Measurements from ENCODE around the gene UBE2B.
"Not testable (repeated sequence)": the region's sequence is repeated elsewhere in the genome, so short reads cannot be mapped to it uniquely, and the experiment has no call there.

UBE2B gene

DNA sequence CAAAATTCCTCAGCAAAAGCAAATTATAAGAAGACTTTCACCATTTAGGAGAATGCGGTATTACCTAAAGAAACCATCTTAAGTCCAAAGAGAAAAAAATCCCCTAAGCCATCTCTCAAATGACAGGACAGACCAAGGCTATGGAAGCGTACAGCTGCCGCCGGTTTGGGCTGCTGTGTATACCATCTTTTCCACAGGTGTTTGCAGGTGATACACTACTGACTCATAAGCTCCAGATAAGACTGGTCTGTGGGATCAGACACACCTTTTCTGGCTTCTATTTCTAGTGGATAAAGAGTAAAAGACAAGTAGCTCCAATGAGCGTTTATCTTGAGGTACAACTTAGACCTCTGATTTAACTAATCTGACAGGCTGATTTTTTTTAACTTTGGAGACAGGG is 32.6 kb downstream of the UBE2B start:
- no peak for DNase-seq

DNA sequence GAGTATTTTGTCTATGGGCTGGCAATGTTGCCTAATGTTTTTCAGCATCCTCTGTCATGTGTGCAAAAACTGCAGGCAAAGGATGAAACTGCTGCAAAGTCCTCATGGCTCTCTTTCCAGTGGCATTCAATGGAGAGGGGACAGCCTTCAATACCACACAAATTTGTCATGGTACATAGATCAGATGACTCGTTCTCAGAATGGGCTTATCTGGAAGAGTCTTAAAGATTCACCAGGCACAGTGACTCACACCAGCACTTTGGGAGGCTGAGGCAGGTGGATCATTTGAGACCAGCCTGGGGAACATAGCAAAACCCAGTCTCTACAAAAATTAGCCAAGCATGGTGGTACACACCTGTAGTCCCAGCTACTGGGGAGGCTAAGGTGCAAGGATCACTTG is 35.0 kb downstream of the UBE2B start:
- no peak for DNase-seq

DNA sequence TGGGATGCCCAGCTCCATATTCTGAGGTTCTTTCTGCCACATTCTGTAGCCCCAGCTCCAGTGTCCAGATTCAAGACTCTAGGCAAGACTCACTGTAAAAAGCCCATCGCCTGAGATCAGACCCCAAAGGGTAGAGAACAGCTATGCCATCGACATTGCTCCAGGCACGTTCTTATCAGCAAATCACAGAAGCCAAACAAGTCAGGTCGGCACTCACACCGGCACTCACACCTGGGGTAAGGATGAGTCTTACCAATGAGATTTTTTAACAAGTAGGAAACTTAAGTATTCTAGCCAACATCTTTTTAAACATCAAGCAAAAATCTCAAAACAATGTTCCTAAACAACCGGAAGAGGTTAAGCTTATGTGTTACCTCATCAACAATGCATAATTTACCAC is 38.0 kb downstream of the UBE2B start:
- DNase-seq: no peak

DNA sequence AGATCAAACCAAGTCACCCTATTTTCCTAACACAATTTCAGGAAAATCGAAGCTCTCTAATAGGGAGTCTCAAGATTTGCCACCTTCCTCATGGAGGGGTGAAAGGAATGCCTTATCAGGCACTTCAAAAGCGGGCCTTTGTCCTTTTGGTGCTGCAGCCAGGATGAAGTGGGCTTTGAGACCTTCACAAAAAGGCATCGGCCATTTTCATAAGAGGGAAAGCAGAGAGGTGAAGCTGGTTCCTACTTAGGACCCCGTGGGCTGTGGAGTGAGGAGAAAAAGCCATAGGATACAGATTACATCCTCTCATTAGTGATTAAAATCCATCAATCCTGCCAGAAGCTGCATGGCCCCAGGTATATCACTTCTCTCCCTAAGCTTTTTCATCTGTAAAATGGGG is 39.5 kb downstream of the UBE2B start:
- no peak for DNase-seq

DNA sequence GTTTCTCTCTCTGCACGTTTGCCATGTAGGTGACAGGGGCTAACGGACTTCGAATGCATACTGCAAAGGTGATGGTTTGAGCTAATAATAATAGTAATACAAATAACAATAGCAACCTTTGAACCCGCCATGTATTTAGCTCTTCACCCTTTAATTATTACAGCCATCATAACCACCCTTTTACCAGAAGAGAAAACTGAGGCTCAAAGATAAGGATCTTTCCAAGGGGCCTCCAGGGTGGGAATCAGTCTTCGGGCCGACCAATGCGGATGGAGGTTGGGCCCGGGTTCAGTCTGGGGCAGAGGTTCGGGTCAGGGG is 39.8 kb downstream of the UBE2B start:
- no peak for DNase-seq

DNA sequence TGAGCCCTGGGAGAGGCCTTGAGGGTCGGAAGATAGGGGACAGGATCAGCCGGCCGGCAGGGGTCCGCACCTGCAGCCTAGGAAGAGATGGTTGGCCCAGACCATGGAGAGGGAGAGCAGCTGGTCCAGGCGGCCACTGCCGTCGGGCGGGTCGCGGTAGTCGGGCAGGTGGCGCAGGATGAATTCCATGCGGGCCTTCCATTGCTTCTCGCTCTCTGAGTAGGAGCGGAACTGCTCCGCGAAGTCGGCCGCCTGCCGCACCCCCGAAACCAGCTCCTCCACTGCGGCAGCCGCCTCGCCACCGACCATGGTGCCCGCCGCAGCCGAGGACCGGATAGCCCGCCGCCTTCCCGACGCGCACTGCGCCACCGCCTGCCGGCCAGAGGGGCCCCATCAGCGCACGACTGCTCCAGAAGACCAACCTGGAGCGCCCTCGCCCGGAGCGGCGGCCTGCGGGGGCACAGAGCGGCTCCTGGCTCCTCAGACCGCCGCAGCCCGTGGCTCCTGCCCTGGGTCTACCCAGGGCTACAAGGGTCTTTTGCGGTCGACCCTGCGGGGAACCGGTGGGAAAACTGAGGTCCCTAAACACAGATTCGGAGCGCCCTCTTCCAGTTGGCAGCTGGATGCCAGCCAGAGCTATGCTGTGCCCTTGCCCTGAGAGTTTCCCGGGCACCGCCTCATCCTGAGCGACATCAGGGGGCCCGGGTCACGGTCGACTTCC is 40.3 kb downstream of the UBE2B start, which contains the start of gene CDKN2AIPNL:
TSS of gene CDKN2AIPNL (minus strand) at position 336 of the 721 bp plus-strand sequence. CDS start at position 309, 27 bp downstream.
- peak; percentile 77 to 90 (median 80) for DNase-seq

DNA sequence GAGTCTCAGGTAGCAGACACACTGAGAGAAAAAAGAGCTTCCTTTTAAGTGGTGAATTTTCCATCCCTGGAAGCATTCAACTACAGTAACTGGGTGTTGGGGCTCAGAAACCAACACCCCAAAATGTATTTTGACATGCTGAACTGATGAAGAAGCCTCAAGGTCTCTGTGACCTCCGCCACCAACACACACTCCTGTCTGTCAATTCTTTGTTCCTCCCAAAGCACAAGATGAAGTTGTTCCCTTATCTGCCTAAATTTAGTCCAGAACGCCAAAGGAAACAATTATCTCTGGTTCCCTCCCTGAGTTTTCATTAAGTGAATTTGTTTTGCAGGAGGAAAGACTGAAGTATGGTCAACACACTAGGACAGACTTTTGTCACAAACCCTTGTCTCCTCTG is 41.7 kb downstream of the UBE2B start:
- DNase-seq: no peak

DNA sequence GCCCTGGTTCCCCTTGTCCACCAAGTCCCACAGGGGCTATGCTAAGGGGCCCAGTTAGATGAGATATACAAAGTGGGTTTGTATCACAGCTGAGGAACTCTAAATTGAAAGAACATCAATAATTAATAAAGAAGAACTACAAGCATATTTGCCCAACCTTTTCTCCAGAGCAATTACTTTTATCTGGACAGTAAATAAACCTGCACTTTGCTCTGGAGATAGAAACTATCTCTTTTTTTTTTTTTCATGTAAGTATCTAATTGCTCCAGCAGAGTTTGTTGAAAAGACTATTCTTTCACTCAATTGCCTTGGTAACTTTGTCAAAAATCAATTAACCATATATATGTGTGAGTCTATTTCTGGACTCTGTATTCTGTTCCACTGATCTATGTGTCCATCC is 46.3 kb downstream of the UBE2B start:
- DNase-seq: no peak

DNA sequence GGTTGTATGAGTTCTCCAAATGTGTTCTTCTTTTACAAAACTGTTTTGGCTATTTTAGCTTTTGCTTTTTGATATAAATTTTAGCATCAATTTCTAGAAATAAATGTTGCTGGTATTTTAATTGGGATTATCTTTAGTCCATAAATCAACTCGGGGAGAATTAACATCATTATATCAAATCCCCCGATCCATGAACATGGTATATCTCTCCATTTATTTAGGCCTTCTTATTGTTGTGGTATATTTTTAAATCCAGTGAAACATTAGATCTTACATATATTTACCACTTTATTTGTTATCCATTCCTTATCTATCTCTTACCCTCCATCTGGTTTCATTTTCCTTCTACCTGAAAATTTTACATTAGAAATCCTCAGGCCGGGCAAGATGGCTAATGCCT is 47.6 kb downstream of the UBE2B start:
- DNase-seq: no peak

DNA sequence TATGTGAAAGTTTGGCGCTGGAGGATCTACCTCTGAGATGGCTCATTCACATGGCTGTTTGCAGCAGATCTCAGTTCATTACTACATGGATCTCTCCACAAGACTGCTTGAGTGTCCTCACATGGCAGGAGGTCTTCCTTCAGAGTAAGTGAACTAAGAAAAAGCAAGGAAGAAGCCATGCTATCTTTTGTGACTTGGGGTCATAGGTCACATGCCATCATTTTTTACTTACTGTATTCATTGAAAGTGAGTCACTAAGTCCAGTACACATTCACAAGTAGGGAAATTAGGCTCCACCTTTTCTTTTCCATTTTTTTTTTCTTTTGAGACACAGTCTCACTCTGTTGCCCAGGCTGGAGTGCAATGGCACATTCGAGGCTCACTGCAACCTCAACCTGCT is 49.0 kb downstream of the UBE2B start:
- DNase-seq: no peak

DNA sequence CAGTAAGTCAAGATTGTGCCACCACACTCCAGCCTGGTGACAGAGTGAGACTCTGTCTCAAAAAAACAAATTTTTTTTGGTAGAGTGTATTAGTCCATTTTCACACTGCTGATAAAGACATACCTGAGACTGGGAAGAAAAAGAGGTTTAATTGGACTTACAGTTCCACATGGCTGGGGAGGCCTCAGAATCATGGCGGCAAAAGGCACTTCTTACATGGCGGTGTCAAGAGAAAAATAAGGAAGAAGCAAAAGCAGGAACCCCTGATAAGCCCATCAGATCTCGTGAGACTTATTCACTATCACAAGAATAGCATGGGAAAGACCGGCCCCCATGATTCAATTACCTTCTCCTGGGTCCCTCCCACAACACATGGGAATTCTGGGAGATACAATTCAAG is 49.7 kb downstream of the UBE2B start:
- not testable (repeated sequence) for DNase-seq

DNA sequence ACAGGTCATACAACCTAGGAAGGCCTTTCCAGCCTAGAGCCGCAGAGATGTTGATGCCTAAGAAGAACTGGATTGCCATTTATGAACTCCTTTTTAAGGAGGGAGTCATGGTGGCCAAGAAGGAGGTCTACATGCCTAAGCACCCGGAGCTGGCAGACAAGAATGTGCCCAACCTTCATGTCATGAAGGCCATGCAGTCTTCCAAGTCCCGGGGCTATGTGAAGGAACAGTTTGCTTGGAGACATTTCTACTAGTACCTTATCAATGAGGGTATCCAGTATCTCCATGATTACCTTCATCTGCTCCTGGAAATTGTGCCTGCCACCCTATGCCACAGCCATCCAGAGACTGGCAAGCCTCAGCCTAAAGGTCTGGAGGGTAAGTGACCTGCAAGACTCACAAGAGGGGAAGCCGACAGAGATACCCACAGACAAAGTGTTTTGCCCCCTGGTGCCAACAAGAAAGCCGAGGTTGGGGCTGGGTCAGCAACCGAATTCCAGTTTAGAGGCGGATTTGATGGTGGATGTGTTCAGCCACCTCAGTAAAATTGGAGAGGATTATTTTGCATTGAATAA is 51.5 kb downstream of the UBE2B start:
- no peak for DNase-seq

DNA sequence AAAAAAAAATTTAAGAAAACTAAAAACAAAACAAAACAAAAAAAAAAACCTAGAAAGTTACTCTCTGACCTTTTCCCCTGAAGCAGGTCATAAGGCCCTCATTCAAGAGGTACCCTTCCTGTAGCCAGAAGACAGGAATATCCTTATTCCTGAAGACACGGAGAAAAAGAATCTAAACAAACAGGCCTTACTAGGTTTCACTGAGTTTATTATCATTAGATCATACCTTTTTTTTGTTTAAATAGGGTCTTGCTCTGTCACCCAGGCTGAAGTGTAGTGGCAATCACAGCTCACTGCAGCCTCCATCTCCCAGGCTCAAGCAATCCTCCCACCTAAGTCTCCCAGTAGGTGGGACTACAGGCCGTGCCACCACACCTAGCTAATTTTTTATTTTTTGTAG is 52.0 kb downstream of the UBE2B start:
- DNase-seq: no peak

DNA sequence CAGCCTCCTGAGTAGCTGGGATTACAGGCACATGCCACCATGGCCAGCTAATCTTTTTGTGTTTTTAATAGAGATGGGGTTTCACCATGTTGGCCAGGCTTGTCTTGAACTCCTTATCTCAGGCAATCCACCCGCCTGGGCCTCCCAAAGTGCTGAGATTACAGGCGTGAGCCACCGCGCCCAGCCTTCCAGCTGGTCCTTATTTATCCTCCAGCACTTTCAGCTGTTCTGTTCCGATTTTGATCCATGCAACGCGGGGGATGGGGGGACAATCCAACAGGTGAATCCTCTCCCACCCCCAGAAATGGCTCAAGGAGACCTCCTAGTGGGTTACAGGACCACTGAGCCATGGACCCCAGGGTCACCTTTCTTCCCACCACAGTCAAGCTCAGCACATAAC is 55.0 kb downstream of the UBE2B start:
- DNase-seq: no peak

DNA sequence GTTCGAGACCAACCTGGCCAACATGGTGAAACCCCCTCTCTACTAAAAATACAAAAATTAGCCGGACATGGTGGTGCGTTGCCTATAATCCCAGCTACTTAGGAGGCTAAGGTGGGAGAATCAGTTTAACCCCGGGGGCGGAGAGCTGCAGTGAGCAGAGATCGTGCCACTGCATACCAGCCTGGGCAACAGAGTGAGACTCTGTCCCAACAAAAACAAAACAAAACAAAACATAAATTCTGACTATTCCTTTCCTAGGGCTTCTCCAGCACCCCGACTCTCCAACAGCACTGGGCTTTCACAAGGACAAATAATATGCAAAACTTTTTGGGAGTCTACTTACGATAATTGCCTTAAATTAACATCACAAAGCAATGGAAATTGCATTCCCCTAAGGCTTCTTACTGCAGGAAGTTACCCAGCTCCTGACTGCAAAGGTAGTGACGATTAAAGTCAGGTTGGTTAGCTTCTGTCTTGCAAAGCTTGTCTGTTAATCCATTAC is 56.2 kb downstream of the UBE2B start:
- DNase-seq: no peak

DNA sequence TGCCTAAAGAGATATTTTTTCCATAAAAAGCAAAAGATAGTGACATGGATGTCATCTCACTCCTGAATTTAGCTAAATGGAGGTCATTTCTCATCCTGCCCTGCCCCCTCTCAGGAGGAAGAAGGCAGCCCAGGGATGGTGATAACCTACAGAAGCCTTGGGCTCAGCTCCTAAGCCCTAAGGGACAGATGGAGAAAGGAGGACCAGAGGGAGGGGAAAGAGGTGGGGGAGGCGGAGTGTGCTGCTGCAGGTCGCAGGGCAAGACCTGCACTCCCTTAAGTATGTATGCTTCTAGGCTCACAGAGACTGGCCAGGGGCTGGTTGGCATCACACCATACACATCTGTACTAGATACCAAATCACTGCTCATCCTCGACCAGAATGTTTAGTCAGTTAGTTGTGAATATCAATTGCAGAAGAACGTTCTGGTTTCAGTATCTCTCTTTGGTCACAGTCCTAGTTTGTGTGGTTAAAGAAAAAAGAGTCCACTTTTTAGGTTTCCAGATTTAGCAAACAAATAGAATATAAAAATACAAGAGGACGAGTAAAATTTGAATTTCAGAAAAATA is 58.7 kb downstream of the UBE2B start:
- no peak for DNase-seq

DNA sequence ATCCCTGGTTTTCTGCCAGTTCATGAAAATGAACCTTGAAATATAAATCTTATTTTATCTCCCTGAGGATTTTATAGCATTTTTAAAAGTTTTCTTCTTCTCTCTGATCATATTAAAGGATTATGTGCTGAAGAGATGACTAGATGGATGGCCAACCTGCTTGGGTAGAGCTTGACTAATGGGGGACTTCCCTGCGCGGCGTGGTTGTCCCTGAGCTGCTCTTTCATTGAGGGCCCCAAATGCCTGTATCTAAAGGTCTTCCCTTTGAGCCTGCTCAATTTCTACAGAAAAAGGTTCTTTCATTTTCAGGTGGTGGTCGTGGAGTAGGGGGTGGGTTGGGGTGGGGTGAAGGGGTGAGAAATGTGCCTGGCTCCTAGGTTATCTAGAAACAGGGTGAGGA is 60.8 kb downstream of the UBE2B start:
- no peak for DNase-seq

DNA sequence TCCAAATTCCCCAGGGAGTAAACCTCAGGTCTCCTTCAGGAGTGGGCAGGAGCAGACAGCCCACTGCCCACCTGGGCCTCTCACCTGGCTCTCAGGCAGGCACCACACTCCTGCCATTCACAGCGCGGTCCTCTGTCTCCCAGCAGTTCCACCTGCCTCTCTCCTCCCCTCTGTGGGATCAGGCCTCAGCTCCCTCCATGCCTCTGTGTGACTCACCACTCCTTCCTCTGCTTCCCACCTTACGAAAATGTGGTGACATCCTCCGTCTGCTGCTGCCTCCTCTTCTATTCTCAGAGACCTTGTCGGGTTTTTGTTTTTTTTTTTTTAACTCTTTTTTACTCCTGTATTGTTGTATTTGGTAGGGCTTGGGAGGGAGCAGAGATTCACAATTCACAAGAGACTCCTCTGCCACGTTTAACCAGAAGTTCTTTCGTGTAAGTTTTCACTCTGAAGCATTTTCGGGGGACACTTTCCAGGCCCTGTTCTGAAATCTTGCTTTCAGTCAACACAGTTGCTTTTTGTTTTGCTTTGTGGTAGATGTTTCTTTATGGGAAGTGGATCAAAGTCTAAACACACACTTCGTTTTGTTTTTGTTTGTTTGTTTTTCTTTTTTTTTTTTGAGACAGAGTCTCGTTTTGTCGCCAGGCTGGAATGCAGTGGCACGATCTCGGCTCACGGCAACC is 61.4 kb downstream of the UBE2B start:
- no peak for DNase-seq

DNA sequence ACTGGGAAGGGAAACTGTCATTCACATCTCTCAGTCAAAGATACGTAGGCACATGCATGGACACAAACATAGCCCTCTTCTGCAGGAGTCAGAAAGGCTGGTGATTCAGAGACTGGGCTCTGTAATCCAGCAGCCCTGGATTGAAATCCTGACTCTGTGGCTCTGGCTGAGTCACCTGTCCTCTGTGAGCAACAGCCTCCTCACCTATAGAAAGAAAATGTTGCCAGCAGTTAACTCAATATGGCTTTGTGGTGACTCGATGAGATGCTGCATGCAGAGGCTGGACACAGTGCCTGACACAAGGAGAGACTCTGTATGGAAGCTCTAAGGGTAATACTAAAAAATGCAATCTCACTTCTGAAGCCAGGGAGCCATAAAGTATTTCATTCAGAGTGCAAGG is 64.2 kb downstream of the UBE2B start:
- DNase-seq: no peak

DNA sequence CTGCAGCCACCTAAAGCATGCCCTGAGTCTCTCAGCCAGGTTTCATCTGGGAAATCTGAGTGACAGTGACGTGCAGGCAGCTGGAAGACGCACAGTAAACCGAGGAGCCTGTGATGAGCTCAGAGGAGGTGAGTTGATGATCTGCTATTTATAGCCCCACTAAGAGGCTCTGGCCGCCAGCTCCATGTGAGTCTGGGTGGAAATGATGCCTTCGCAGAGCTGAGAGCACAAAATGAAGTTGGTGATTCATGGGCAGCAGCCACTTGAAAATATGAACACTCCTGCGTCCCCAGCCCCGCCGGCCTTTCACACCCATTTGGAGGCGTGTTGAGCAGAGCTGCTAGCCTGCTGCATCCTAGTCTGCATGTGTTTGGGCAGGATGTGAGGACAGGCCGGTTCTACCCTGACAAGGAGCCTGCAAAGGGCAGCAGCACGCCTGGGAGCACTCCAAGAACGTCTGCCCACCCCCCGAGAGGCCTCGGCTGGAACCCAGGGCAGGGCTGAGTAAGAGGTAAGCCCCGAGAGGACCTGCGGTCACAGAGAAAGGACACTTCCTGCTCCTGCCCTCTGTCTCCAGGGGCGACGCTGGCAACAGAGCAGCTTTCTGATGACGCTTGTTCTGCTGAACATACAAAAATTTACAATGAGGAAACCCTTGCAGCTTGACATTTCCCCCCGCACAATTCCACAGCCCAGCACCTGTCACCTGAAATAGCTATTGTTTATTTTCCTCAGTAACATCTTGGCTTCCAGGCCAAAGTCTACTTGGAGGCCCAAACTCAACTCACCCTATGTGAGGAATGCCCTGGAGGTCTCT is 65.4 kb downstream of the UBE2B start:
- DNase-seq: peak in 2 of 4 experiments; percentile 11 to 26

DNA sequence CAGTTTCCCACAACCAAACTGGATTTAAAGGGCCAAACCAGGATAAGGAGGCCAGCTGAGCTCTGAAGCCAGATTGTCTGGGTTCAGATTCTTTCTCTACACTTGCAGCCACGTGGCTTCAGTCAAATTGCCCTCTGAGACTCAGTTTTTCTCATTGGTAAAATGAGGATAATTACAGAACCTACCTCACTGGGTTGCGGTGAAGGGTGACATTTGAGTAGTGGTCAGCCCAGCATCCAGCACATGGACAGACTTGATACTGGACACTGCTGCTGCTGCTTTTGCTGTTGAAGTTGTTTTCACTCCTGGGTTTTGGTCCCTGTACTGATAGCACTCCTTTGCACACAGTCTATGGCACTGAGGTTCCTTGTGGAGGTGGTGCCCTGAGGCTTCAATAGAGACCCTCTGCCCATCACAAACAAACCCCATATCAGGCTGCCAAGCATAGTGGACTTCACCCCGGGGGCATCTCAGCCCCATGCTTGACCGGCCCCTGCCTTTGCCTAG is 66.0 kb downstream of the UBE2B start:
- no peak for DNase-seq

DNA sequence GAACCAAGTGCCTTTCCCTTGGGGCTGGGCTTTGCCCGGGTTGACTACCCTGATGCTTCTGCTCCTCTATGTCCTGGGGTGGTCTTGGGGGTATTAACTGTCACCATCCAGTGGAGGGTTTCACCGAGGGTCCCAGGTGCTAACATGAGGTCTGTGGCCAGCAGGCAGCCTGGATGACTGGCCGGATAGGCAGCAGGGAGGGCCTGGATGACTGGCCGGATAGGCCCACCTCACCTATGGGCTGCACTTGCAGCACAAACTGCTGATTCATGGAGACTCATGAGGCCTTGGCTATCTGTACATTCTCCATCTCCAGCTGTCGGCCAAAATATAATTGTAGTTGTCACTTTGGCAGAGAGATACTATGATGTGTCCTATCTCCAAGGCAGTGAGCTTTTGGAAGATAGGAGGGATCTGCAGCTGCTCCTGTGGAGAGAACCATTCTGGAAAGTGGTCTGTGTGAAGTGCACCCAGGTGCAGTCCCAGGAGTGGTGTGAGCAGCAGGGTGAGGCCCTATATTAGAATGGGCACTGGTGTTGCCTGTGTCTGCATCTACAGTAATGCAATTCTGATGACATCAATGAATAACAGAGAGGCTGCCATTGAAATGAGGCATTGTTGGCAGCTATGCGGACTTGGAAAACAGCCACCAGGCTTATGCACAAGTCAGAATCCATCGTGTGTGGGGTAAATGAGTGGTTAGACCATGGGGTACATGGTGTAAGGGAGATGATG is 66.6 kb downstream of the UBE2B start:
- no peak for DNase-seq
